Testis (tissue), 3 donors: ENCODE data around the gene MMP24. TPM values are rescaled to one million over a fixed set of nuclear protein-coding genes. Genes with fewer than 3 reads are reported as not detected.
A peak's percentile ranks its signal among the peaks of the same experiment; 100 is the strongest.

Source experiments
- DNase-seq: peaks from one replicate; pipeline ENCODE4 v3.0.0-alpha.2; 2019
- H3K27ac ChIP-seq, 2 donors: fragments of 200-600 bp; sonication (generic); one replicate each; pipeline ENCODE4 v1.5.1; 2019
- H3K27me3 ChIP-seq: fragments of 200-600 bp; sonication (generic); one replicate; pipeline ENCODE4 v1.5.1; 2019
- H3K36me3 ChIP-seq: fragments of 200-600 bp; sonication (generic); one replicate; pipeline ENCODE4 v1.5.1; 2017; ENCODE audit warnings: low read depth; ENCODE audit errors: missing control alignments
- H3K4me1 ChIP-seq: fragments of 200-600 bp; sonication (generic); one replicate; pipeline ENCODE4 v1.5.1; 2019
- H3K4me3 ChIP-seq, 2 donors: fragments of 200-600 bp; sonication (generic); one replicate each; pipeline ENCODE4 v1.5.1; 2017 to 2019
- H3K9me3 ChIP-seq: fragments of 200-600 bp; sonication (generic); one replicate; pipeline ENCODE4 v1.5.1; 2017
- CTCF ChIP-seq, 3 experiments: fragments of 450-650 bp in 2 of 3; fragments of 200-600 bp in 1 of 3; sonication (generic) in 1 of 3; IDR thresholded peaks; one replicate each; pipeline ENCODE4 v1.5.1; 2016 to 2019; ENCODE audit warnings: antibody characterized with exemption in 3 of 3, mild to moderate bottlenecking in 2 of 3, moderate library complexity in 1 of 3
- POLR2A ChIP-seq: fragments of 450-650 bp; IDR thresholded peaks from one replicate; pipeline ENCODE4 v1.6.1; 2017; ENCODE audit warnings: antibody characterized with exemption, mild to moderate bottlenecking, moderate library complexity
- WGBS, 2 donors: methylation state at CpG; one replicate each; pipeline ENCODE4 v1.1.5; 2018; 5-methylcytosine and 5-hydroxymethylcytosine counted together
- intact Hi-C: fragments of 100-400 bp; cut with DNase I; formaldehyde crosslinking; loops from one replicate; pipeline ENCODE4 v1.15.1; 2023; ENCODE audit warnings: low total_unique reads
- polyA plus RNA-seq: library from polyadenylated mRNA; stranded (reverse); fragments of 350-450 nt; fragmentation: Illumina TruSeq; extraction: RNeasy Lipid Tissue Mini Kit (QIAGEN cat#74804); gene quantifications from one replicate; pipeline ENCODE4 v1.2.3, GENCODE V29; 2014; ENCODE audit warnings: low read depth, low replicate concordance; ENCODE audit not compliant: insufficient read depth
- total RNA-seq, 2 donors: library from RNA; depleted of rRNA; stranded (reverse); fragments of >200 nt; gene quantifications; one replicate each; pipeline ENCODE4 v1.2.3, GENCODE V29; 2016

Gene MMP24
- total and polyA plus RNA-seq, 3 donors from 2014 or later = 1.1 to 2.2 (median 1.1) TPM

DNA sequence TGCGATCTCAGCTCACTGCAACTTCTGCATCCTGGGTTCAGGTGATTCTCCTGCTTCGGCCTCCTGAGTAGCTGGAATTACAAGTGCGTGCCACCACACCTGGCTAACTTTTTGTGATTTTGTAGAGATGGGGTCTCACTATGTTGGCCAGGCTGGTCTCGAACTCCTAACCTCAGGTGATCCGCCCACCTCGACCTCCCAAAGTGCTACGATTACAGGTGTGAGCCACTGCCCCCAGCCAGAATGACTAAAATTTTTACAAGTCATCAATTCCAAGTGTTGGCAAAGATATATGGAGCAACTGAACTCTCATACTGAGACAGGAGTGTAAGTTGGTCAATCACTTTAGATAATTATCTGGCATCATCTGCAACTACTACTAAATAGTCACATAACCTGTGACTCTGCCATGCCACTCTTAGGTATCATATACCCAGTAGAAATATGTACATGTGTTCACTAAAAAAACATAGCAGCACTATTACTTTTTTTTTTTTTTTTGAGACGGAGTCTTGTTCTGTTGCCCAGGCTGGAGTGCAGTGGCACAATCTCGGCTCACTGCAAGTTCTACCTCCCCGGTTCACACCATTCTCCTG is 55.1 kb downstream of the MMP24 start:
- no peak for DNase-seq
- H3K36me3 ChIP-seq = no peaks in the 10 kb centered on the region
- peaks cover 18% of the 10 kb centered on the region for H3K4me1 ChIP-seq
- H3K9me3 ChIP-seq = no peaks in the 10 kb centered on the region
- H3K27me3 ChIP-seq = no peaks in the 10 kb centered on the region
- no peak overlapping the region for H3K27ac ChIP-seq
- WGBS, 2 donors = 94 to 98% methylated on average over 10 of the region's 10 CpGs
- TF ChIP-seq POLR2A = no peak
- no peak for TF ChIP-seq CTCF (IDR thresholded peaks at IDR 0.05)
- intact Hi-C loops = no loop called here
- H3K4me3 ChIP-seq = no peak overlapping the region

- intact Hi-C loops = no loop called here
- H3K9me3 ChIP-seq = no peaks in the 10 kb centered on the region
- H3K4me3 ChIP-seq = peak overlapping the region; percentile 87 to 95
- no peaks in the 10 kb centered on the region for H3K36me3 ChIP-seq
- H3K27me3 ChIP-seq = no peaks in the 10 kb centered on the region
- peak overlapping the region; percentile 77 to 91 for H3K27ac ChIP-seq
- no peak for DNase-seq
- no peak for TF ChIP-seq CTCF (IDR thresholded peaks at IDR 0.05)
- no peak for TF ChIP-seq POLR2A
- WGBS, 2 donors = 15 to 19% methylated on average over 13 to 24 of the region's 24 CpGs
- peaks cover 7% of the 10 kb centered on the region for H3K4me1 ChIP-seq
These were observed 57.2 kb downstream of the MMP24 start for GRCh38 chr20:35283441-35284266.

DNA sequence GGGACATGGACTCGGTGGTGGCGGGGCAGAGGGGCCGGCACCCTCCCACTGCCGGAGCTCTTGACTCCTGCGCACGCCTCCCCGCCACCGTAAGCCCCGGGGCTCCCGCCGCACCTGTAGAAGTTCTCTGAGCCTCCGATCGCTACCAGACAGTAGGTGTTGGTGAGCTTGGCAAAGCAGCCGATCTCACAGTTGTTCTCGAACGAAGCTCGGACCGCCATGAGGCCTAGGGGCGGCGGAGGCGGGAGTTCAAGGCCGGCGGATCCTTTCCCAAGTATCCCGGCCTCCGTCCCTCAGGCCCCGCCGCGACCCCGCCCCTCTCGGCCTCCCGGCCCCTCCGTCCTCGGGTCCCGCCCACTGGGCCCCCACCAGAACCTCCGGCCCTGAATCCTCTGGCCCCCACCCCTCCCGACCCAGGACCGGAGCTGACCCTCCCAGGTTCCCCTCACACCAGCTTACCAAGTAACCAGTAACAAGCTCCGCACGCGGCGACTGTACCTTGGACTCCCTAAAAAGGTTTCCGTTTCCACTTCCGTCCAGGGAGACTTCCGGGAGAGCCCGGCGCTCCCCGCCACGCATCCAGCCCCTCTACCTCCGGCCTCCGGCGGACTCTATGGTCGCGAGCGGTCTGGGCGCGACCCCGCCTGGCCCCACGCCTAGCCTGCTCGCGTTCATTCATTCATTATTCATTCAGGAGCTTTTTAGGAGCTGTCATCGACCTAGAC is 57.9 kb downstream of the MMP24 start, which contains the start of gene EIF6:
Gene EIF6 (minus strand): TSS at position 506 of the 725 bp plus-strand sequence. CDS start 285 bp downstream, at position 221.
- H3K4me1 ChIP-seq = peaks cover 7% of the 10 kb centered on the region
- H3K27me3 ChIP-seq = no peaks in the 10 kb centered on the region
- 0 to 1% methylated on average over 25 to 58 of the region's 61 CpGs for WGBS, 2 donors
- no peaks in the 10 kb centered on the region for H3K36me3 ChIP-seq
- no peak for TF ChIP-seq POLR2A
- no peak for TF ChIP-seq CTCF (IDR thresholded peaks at IDR 0.05)
- peak within 1 kb of the TSS; percentile 87 to 95 for H3K4me3 ChIP-seq
- intact Hi-C loops = no loop called here
- peak within 1 kb of the TSS; percentile 77 to 91 for H3K27ac ChIP-seq
- DNase-seq = peak; percentile 93
- no peaks in the 10 kb centered on the region for H3K9me3 ChIP-seq

DNA sequence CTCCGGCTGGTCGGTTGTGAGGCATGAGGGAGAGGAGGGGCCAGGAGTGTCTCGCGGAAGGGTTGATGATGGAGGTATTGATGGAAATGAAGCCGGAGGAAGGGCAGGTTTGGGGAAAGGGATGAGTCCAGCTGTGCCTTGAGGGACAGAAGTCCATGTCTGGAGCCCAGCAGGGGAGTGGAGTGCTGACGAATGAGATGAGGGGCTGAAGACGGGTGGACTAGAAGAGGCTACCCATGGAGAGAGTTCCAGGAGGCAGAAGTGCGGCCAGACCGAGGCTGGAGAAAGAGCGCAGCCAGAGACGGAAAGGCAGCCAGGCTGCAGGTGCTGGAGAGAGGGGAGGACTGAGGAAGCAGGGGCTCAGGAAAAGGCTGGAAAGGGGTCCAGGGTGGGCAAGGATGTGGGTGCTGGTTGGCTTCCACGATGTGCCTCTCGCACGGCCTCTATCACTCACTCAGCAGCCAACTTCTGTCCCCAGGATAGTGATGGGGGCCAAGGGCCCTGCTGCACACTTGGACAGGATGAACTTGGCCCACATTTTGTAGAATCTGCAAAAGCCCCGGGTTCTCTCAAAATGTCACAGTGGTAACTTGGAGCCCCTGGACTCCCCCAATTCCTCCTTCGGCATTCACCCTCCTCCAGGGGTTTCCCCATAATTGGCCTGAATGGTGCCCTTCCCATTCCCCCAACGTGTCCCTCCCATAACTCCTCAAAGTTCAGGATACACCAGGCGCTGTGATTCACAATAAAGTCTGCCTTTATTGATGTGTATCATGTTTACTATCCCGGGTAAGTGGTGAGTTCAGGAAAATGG is 58.7 kb downstream of the MMP24 start:
- 26 to 34% methylated on average over 17 to 19 of the region's 19 CpGs for WGBS, 2 donors
- Histone ChIP-seq H3K4me3 (peak overlapping the region; percentile 87 to 95), H3K9me3 (no peaks in the 10 kb centered on the region), H3K36me3 (no peaks in the 10 kb centered on the region), H3K27me3 (no peaks in the 10 kb centered on the region), H3K4me1 (peaks cover 7% of the 10 kb centered on the region), H3K27ac (peak overlapping the region; percentile 77 to 91)
- DNase-seq = no peak
- intact Hi-C loops = no loop called here
- no peak for TF ChIP-seq CTCF (IDR thresholded peaks at IDR 0.05)
- TF ChIP-seq POLR2A = no peak
